Measurements from ENCODE around the gene RNF208.
"Not testable (repeated sequence)": the region's sequence is repeated elsewhere in the genome, so short reads cannot be mapped to it uniquely, and the experiment has no call there.

RNF208 gene

GRCh38 chr9:137252555-137253506, 30.8 kb upstream of the RNF208 start:
- no peak for DNase-seq

- no peak for DNase-seq
Observed at GRCh38 chr9:137251490-137252268, 29.6 kb upstream of the RNF208 start.

GRCh38 chr9:137251194-137251461, 29.1 kb upstream of the RNF208 start, which contains the start of gene STPG3:
Gene STPG3 (plus strand): TSS chr9:137251286. CDS start chr9:137251287, 1 bp downstream.
- no peak for DNase-seq

GRCh38 chr9:137250329-137251193, 28.5 kb upstream of the RNF208 start:
- no peak for DNase-seq

- no peak for DNase-seq
Observed at GRCh38 chr9:137247916-137248175, 25.8 kb upstream of the RNF208 start.

- DNase-seq = no peak
Observed at GRCh38 chr9:137247135-137247915, 25.3 kb upstream of the RNF208 start.

- DNase-seq = no peak
Observed at GRCh38 chr9:137245450-137246421, 23.7 kb upstream of the RNF208 start.

- no peak for DNase-seq
Observed at GRCh38 chr9:137244486-137245449, 22.7 kb upstream of the RNF208 start.

DNA sequence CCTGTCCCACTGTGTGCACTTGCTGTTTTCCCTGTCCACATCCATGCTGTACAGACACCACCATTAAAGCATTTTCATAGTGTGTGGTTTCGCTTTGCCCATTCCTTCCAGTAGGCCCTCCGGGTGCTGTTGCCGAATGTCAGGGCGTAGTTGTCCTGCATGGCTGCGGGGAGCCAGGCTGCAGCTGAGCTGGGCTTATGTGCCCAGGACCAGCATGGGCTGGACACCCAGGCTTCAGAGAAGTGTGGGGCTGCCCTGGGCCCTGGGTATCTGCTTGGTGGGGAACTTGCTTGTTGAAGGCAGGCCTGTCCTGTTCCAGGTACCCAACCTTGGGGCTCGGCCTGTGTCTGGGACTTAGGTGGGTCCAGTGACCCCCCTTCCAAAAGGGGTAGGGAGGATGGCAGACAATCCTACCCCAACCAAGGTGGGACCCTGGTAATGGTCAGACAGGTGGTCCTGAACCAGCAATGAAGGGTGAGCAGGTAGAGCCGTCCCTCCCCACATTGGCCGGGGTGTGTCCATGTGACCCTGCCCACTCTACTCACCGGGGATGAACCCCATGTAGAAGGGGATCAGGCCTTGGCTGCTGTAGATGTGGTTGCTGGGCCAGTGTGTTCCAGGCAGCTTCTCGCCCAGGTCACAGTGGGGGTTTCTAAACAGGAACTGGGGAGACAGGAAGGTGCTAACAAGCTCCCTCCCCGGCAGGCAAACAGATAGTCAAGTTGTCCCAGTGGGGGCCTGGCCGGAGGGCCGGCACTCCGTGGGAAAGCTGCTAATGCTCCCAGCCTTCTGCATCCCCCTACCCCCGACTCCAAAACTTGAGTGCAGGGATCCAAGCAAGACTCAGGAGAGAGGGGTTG, 21.8 kb upstream of the RNF208 start:
- DNase-seq = no peak

DNA sequence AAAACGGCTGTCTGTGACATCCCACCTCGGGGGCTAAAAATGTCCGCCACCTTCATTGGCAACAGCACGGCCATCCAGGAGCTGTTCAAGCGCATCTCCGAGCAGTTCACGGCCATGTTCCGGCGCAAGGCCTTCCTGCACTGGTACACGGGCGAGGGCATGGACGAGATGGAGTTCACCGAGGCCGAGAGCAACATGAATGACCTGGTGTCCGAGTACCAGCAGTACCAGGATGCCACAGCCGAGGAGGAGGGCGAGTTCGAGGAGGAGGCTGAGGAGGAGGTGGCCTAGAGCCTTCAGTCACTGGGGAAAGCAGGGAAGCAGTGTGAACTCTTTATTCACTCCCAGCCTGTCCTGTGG, 21.2 kb upstream of the RNF208 start:
- not testable (repeated sequence) for DNase-seq

DNA sequence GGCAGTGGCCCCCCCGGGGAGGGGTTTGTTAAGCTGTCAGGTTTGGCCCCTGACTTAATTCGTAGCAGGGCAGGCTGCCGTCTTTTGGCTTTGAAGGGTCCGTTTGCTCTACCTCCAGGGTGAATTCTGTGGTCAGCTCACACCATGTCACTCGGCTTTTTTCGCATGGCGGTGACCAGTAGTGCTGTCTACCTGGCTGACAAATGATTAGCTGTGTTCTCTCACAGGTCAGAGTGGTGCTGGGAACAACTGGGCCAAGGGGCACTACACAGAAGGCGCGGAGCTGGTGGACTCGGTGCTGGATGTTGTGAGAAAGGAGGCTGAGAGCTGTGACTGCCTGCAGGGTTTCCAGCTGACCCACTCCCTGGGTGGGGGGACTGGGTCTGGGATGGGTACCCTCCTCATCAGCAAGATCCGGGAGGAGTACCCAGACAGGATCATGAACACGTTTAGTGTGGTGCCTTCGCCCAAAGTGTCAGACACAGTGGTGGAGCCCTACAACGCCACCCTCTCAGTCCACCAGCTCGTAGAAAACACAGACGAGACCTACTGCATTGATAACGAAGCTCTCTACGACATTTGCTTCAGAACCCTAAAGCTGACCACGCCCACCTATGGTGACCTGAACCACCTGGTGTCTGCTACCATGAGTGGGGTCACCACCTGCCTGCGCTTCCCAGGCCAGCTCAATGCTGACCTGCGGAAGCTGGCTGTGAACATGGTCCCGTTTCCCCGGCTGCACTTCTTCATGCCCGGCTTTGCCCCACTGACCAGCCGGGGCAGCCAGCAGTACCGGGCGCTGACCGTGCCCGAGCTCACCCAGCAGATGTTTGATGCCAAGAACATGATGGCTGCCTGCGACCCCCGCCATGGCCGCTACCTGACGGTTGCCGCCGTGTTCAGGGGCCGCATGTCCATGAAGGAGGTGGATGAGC, 20.5 kb upstream of the RNF208 start:
- no peak for DNase-seq

DNA sequence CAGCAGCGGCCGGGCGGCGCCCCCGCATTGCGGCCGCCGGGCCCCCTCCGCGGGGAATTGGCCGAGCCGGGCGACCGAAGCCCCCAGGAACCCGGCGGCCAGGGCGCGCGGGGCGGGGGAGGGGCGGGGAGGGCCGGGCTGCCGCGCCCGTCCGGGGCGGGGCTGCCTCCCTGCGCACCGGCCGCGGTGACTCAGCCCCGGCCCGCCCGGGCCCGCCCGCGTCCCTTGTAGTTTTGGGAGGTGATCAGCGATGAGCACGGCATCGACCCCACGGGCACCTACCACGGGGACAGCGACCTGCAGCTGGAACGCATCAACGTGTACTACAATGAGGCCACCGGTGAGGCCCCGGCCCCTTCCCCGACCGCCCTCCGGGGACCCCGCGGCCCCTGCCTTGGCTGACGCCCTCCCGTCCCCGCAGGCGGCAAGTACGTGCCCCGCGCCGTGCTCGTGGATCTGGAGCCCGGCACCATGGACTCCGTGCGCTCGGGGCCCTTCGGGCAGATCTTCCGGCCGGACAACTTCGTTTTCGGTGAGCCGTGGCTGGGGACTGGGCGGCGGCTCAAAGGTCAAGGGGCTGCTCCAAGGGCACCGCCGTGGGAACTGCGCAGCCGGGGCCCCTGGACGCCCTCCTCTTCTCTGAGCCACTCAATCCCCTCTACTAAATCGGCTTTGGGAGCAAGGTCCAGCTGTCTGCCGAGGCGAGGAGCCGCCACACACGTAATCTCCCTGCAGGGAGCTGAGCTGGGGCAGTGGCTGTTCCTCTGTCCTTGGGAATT, 19.6 kb upstream of the RNF208 start:
- DNase-seq = no peak

GRCh38 chr9:137240841-137241489, 18.9 kb upstream of the RNF208 start, which contains the start of gene TUBB4B:
Gene TUBB4B (plus strand): TSS chr9:137241287. CDS start chr9:137241361, 74 bp downstream.
- DNase-seq = peak; percentile 87

GRCh38 chr9:137240318-137240840, 18.3 kb upstream of the RNF208 start:
- DNase-seq = no peak

GRCh38 chr9:137239541-137240200, 17.6 kb upstream of the RNF208 start:
- not testable (repeated sequence) for DNase-seq
